ENCODE results near the gene ABCG1.

ABCG1 gene

GRCh38 chr21:42306366-42307035 lies 87.6 kb downstream of the ABCG1 start:
- Histone ChIP-seq H3K9me3 (replicated peaks in 1 of 11) (no peaks in the 10 kb centered on the region), H3K27me3 (peaks cover 0 to 5% (median 0%) of the 10 kb centered on the region in 11 experiments; a peak in 1 of 22 replicates), H3K4me1 (peaks cover 34 to 93% (median 75%) of the 10 kb centered on the region in 10 experiments), H3K27ac (0 out of 22 replicates have a peak overlapping the region, but pooled peaks of 1 of the 11 experiments have one; percentile 16), H4K20me1 (peaks cover 0 to 11% (median 0%) of the 10 kb centered on the region in 11 experiments; a peak in 4 of 22 replicates), H3K4me3 (no peak overlapping the region), H3K4me2 (peak overlapping the region; percentile 2 to 87 (median 70); a peak in 20 of 22 replicates), H3K36me3 (no peaks in the 10 kb centered on the region), H3K9ac (peak overlapping the region in 2 of 11 experiments; percentile 4 to 6; a peak in 3 of 22 replicates)
- no peak for TF ChIP-seq Cebpa-rat (IDR thresholded peaks at IDR 0.05)

GRCh38 chr21:42307106-42307505 lies 88.2 kb downstream of the ABCG1 start:
- H3K4me3 ChIP-seq = no peak overlapping the region
- peaks cover 0 to 5% (median 0%) of the 10 kb centered on the region in 11 experiments; a peak in 4 of 22 replicates for H4K20me1 ChIP-seq
- H3K4me2 ChIP-seq = peak overlapping the region in 10 of 11 experiments; percentile 29 to 87 (median 73); a peak in 19 of 22 replicates
- H3K27me3 ChIP-seq = peaks cover 0 to 7% (median 0%) of the 10 kb centered on the region in 11 experiments; a peak in 3 of 22 replicates
- TF ChIP-seq Cebpa-rat (IDR thresholded peaks at IDR 0.05) = no peak
- peaks cover 28 to 93% (median 72%) of the 10 kb centered on the region in 10 experiments for H3K4me1 ChIP-seq
- peak overlapping the region in 2 of 11 experiments; percentile 4 to 6; a peak in 3 of 22 replicates for H3K9ac ChIP-seq
- no peaks in the 10 kb centered on the region for H3K36me3 ChIP-seq
- H3K9me3 ChIP-seq (replicated peaks in 1 of 11) = no peaks in the 10 kb centered on the region
- peak overlapping the region in 1 of 11 experiments; percentile 16; a peak in 1 of 22 replicates for H3K27ac ChIP-seq

- H3K4me1 ChIP-seq = peaks cover 30 to 93% (median 81%) of the 10 kb centered on the region in 10 experiments
Measured at GRCh38 chr21:42308161-42308913, 89.4 kb downstream of the ABCG1 start.

GRCh38 chr21:42308914-42309752 lies 90.2 kb downstream of the ABCG1 start:
- Histone ChIP-seq H3K9ac (peak overlapping the region in 2 of 11 experiments; percentile 1 to 28; a peak in 2 of 22 replicates), H3K36me3 (no peaks in the 10 kb centered on the region), H3K4me2 (peak overlapping the region; percentile 58 to 87 (median 76)), H4K20me1 (peaks cover 0 to 4% (median 0%) of the 10 kb centered on the region in 11 experiments; a peak in 2 of 22 replicates), H3K27ac (no peak overlapping the region), H3K27me3 (peaks cover 0 to 27% (median 0%) of the 10 kb centered on the region in 11 experiments; a peak in 7 of 22 replicates), H3K9me3 (replicated peaks in 1 of 11) (no peaks in the 10 kb centered on the region), H3K4me1 (peaks cover 36 to 100% (median 89%) of the 10 kb centered on the region in 10 experiments), H3K4me3 (no peak overlapping the region)
- no peak for TF ChIP-seq Cebpa-rat (IDR thresholded peaks at IDR 0.05)

More at GRCh38 chr21:42308161-42308913, 89.4 kb downstream of the ABCG1 start:
- H3K27me3 ChIP-seq = peaks cover 0 to 19% (median 0%) of the 10 kb centered on the region in 11 experiments; a peak in 7 of 22 replicates
- H3K36me3 ChIP-seq = no peaks in the 10 kb centered on the region
- peaks cover 0 to 4% (median 0%) of the 10 kb centered on the region in 11 experiments; a peak in 3 of 22 replicates for H4K20me1 ChIP-seq
- H3K4me3 ChIP-seq = no peak overlapping the region
- H3K27ac ChIP-seq = no peak overlapping the region
- no peak for TF ChIP-seq Cebpa-rat (IDR thresholded peaks at IDR 0.05)
- H3K9me3 ChIP-seq (replicated peaks in 1 of 11) = no peaks in the 10 kb centered on the region
- H3K4me2 ChIP-seq = peak overlapping the region; percentile 58 to 87 (median 76); a peak in 21 of 22 replicates
- no peak overlapping the region for H3K9ac ChIP-seq

DNA sequence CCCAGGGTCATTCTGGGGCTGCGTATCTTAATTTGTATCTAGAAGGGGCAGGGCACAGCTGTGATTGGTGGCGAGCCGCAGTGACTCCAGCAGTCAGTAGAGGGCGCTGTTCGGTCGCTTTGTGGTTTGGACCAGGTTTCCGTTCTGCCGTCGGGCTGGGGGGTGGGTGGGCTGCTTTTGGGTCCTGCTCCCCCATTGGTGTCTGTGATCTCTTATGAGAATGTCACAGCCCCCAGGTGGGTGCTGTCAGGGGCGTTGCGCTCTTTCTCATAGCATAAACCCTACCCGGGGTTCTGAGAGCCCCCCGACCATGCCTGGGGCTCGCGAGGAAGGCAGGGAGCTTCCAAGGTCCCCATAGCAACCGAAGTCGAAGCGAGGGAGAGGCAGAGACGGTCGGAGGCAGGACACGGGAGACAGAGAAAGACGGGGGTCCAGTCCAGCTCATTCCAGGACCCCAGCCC lies 90.8 kb downstream of the ABCG1 start:
- TF ChIP-seq Cebpa-rat (IDR thresholded peaks at IDR 0.05) = no peak
- Histone ChIP-seq H3K27me3 (peaks cover 0 to 29% (median 0%) of the 10 kb centered on the region in 11 experiments; a peak in 7 of 22 replicates), H3K4me2 (peak overlapping the region; percentile 58 to 87 (median 76)), H3K4me3 (no peak overlapping the region; a peak in 1 of 20 replicates), H3K36me3 (no peaks in the 10 kb centered on the region), H3K4me1 (peaks cover 36 to 100% (median 91%) of the 10 kb centered on the region in 10 experiments), H3K27ac (peak overlapping the region in 2 of 11 experiments; percentile 42 to 47; a peak in 3 of 22 replicates), H3K9ac (peak overlapping the region in 3 of 11 experiments; percentile 32 to 39 (median 33); a peak in 4 of 22 replicates), H4K20me1 (peaks cover 0 to 4% (median 0%) of the 10 kb centered on the region in 11 experiments; a peak in 2 of 22 replicates), H3K9me3 (replicated peaks in 1 of 11) (no peaks in the 10 kb centered on the region)

- TF ChIP-seq Cebpa-rat (IDR thresholded peaks at IDR 0.05) = no peak
- no peak overlapping the region for H3K4me3 ChIP-seq
- no peaks in the 10 kb centered on the region for H3K9me3 ChIP-seq (replicated peaks in 1 of 11)
- peaks cover 0 to 4% (median 0%) of the 10 kb centered on the region in 11 experiments; a peak in 2 of 22 replicates for H4K20me1 ChIP-seq
- H3K36me3 ChIP-seq = no peaks in the 10 kb centered on the region
- H3K4me1 ChIP-seq = peaks cover 36 to 100% (median 92%) of the 10 kb centered on the region in 10 experiments
- peak overlapping the region in 9 of 11 experiments; percentile 66 to 87 (median 77); a peak in 16 of 22 replicates for H3K4me2 ChIP-seq
- peak overlapping the region in 1 of 11 experiments; percentile 47; a peak in 1 of 22 replicates for H3K27ac ChIP-seq
- peak overlapping the region in 3 of 11 experiments; percentile 3 to 39 (median 38); a peak in 3 of 22 replicates for H3K9ac ChIP-seq
- H3K27me3 ChIP-seq = peaks cover 0 to 29% (median 0%) of the 10 kb centered on the region in 11 experiments; a peak in 7 of 22 replicates
Measured at GRCh38 chr21:42310411-42311001, 91.6 kb downstream of the ABCG1 start.

- Histone ChIP-seq H3K27me3 (peaks cover 0 to 29% (median 0%) of the 10 kb centered on the region in 11 experiments; a peak in 7 of 22 replicates), H3K4me3 (no peak overlapping the region), H3K9ac (peak overlapping the region in 2 of 11 experiments; percentile 3 to 38; a peak in 3 of 22 replicates), H3K4me2 (peak overlapping the region in 6 of 11 experiments; percentile 74 to 87 (median 82); a peak in 8 of 22 replicates), H3K36me3 (no peaks in the 10 kb centered on the region), H4K20me1 (peaks cover 0 to 4% (median 0%) of the 10 kb centered on the region in 11 experiments; a peak in 2 of 22 replicates), H3K9me3 (replicated peaks in 1 of 11) (no peaks in the 10 kb centered on the region), H3K27ac (peak overlapping the region in 2 of 11 experiments; percentile 20 to 30; a peak in 2 of 22 replicates), H3K4me1 (peaks cover 36 to 98% (median 88%) of the 10 kb centered on the region in 10 experiments)
- TF ChIP-seq Cebpa-rat (IDR thresholded peaks at IDR 0.05) = no peak
Measured at GRCh38 chr21:42311160-42311559, 92.2 kb downstream of the ABCG1 start.

Data from BLaER1 treated with 17β-estradiol and CSF1 and Interleukin-3, amounts not matched to agents 10 nM and 100 nM (cell line).